ENCODE results near the gene MATN1. TPM values are rescaled to one million over a fixed set of nuclear protein-coding genes. Genes with fewer than 3 reads are reported as not detected.

Gene MATN1
- polyA plus RNA-seq, 12 donors = 0.61 to 1.7 (median 1.1) TPM; not detected in 2

GRCh38 chr1:30745834-30746208 is 22.4 kb upstream of the MATN1 start:
- DNase-seq = no peak

GRCh38 chr1:30745156-30745833 is 21.9 kb upstream of the MATN1 start:
- DNase-seq = no peak

GRCh38 chr1:30744060-30744756 is 20.8 kb upstream of the MATN1 start:
- no peak for DNase-seq

- no peak for DNase-seq
These were observed 20.2 kb upstream of the MATN1 start for GRCh38 chr1:30743584-30744059.

- no peak for DNase-seq
These were observed 19.7 kb upstream of the MATN1 start for GRCh38 chr1:30742963-30743559.

GRCh38 chr1:30742300-30742962 is 19.0 kb upstream of the MATN1 start:
- DNase-seq = no peak

GRCh38 chr1:30741239-30741894 is 18.0 kb upstream of the MATN1 start:
- no peak for DNase-seq

- no peak for DNase-seq
These were observed 17.2 kb upstream of the MATN1 start for GRCh38 chr1:30740251-30741238.

GRCh38 chr1:30739601-30740000 is 16.2 kb upstream of the MATN1 start:
- DNase-seq = no peak

GRCh38 chr1:30738715-30739559 is 15.6 kb upstream of the MATN1 start:
- no peak for DNase-seq

GRCh38 chr1:30738040-30738714 is 14.8 kb upstream of the MATN1 start:
- no peak for DNase-seq

GRCh38 chr1:30737357-30738039 is 14.1 kb upstream of the MATN1 start:
- DNase-seq = no peak

GRCh38 chr1:30735668-30736498 is 12.5 kb upstream of the MATN1 start:
- DNase-seq = no peak

- DNase-seq = no peak
These were observed 11.7 kb upstream of the MATN1 start for GRCh38 chr1:30735124-30735523.

GRCh38 chr1:30734580-30734979 is 11.2 kb upstream of the MATN1 start:
- no peak for DNase-seq

GRCh38 chr1:30734106-30734505 is 10.7 kb upstream of the MATN1 start:
- no peak for DNase-seq

GRCh38 chr1:30733493-30733892 is 10.1 kb upstream of the MATN1 start:
- DNase-seq = no peak

All from muscle of arm (tissue), 12 donors.